ENCODE results near the gene OVCH2.

DNA sequence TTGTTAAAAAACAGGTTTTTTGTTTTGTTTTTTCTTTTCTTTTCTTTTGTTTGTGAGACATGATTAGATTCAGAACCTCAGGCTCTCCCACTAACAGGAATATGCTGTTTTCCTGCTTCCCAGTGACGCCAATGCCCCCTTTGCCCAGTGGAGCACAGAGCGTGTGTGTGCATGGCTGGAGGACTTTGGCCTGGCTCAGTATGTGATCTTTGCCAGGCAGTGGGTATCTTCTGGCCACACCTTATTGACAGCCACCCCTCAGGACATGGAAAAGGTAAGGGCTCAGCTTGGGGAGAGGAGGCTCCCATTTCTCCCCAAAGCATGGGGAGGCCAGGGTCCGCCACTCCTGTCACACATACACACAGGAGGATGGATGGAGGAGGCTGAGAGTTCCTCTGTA lies 58.0 kb downstream of the OVCH2 start:
- TF ChIP-seq, protein P1, sequence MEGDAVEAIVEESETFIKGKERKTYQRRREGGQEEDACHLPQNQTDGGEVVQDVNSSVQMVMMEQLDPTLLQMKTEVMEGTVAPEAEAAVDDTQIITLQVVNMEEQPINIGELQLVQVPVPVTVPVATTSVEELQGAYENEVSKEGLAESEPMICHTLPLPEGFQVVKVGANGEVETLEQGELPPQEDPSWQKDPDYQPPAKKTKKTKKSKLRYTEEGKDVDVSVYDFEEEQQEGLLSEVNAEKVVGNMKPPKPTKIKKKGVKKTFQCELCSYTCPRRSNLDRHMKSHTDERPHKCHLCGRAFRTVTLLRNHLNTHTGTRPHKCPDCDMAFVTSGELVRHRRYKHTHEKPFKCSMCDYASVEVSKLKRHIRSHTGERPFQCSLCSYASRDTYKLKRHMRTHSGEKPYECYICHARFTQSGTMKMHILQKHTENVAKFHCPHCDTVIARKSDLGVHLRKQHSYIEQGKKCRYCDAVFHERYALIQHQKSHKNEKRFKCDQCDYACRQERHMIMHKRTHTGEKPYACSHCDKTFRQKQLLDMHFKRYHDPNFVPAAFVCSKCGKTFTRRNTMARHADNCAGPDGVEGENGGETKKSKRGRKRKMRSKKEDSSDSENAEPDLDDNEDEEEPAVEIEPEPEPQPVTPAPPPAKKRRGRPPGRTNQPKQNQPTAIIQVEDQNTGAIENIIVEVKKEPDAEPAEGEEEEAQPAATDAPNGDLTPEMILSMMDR (IDR thresholded peaks at IDR 0.05; ENCODE audit: low read depth, low read length, poor library complexity, severe bottlenecking), result no peak
- no peak for TF ChIP-seq EZH2phosphoT487 (IDR thresholded peaks at IDR 0.05; ENCODE audit: borderline replicate concordance, low read length)
